Eye (tissue), 1 donor: ENCODE data around the gene SYT2.
"Not testable (repeated sequence)": the region's sequence is repeated elsewhere in the genome, so short reads cannot be mapped to it uniquely, and the experiment has no call there.

Experiments
- DNase-seq: peaks from one replicate; pipeline ENCODE4 v3.0.0-alpha.2; 2015

The SYT2 gene

DNA sequence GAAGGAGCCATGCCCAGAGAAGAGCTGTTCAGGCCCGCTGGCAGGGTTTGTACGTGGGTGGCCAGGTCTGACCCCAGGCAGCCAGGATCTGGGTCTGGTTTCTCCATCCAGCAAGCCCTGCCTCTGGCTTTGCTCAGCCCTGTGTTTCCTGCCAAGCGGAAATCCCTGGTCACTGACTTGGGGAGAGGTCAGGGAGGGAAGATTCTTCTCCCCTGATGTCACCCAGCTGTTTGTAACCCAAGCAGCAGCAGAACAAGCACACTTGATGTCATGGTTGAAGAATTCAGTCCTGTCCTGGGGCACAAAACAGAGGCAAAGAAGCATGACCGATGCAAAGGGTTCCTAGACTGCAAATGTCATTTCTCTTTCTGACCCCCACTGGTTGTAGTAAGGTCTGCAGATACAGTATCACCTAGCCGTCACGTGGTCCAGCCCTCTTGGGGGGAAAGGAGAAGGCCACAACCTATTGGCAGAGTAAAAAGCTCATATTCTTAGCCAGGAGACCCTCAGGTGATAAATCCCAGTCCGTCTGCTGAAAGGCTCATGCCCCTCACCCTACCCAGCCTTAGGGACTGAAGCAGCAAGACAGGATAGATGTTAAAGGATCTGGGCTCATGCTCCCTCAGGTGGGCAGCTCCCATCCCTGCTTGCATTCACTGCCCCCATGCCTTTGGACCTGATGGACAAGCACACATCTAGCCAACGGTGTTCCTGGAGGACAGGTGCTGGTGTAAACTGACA is 120.9 kb downstream of the SYT2 start:
- DNase-seq, result peak; percentile 79

DNA sequence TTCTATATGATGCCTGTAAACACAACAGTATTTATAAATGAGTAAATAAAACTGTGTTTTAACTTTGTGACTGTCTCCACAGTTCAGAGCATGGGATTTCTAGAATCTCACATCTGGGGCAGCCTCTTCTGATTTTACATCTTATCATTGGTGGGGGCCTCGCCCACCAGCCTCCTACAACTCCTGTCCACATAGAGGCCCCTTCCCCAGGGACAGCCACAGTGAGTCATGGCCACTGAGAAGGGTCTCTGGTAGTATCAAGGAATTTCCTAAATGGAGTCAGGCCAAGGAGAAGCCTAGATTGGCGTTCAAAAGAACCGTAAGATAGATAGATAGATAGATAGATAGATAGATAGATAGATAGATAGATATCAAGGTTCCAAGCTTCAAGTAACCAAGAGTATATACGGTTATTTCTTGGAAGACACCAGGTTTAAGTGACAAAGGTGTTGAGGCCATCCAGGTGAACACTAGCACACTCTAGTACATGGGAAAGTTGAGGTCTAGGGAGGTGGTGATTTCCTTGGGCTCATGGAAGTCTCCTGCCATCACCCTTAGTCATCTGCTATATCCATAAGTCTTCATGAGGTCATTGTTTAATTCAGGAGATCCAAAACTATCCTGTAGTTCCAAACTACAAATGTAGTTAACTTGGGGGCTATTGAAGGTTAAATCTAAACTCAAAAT is 121.6 kb downstream of the SYT2 start:
- no peak for DNase-seq

DNA sequence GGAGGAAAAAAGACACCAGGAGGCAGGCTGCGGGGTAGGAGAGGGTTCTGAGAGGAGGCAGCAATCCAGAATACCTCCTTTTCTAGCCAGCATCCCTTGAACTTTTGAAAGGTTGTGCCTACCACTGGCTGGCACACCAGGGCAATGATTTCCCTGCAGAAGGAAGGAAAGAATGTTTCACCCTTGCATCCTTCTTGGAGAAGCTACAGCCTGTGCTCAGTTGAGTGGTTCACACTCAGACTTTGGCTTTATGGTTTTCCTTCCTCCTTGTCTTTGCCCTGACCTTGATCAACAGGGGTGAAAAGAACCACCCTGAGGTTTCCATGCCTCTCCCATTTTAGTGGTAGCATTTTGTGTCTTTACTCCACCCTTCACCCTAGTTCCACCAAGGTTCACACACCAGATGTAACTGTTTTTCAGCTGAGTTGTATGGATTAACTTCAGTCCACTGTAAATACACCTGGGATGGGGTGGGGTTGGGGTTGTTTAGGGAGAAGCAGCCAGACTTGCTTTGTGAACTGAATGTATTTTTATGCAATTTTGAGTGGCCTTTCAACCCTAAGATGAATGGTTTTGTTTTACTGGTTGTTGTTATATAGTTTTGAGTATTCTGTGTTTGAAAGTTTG is 122.3 kb downstream of the SYT2 start:
- no peak for DNase-seq

GRCh38 chr1:202586871-202587270 is 123.4 kb downstream of the SYT2 start:
- no peak for DNase-seq

GRCh38 chr1:202586018-202586821 is 124.0 kb downstream of the SYT2 start:
- peak; percentile 63 for DNase-seq

GRCh38 chr1:202585590-202585933 is 124.7 kb downstream of the SYT2 start:
- DNase-seq, result no peak

- DNase-seq, result no peak
Observed at GRCh38 chr1:202584707-202585589, 125.3 kb downstream of the SYT2 start.

- not testable (repeated sequence) for DNase-seq
Observed at GRCh38 chr1:202582350-202582749, 127.9 kb downstream of the SYT2 start.

DNA sequence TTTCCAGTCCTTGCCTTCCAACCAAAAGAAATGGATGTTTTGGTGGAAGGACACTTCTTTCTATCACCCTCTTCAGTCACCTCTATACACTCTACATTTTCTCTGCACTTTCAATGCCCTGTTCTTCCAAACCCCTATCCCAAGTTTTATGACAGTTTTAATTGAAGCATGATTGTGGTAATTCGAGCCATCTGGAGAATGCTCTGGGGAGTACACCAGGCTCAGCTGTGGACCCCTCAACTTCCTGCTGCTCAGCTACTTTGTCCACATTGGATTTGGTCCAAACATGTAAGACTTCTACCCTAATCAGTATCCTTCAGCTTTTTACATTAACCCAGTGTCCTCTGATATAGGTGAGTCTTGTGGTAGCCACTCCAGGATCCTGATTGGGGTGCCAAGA is 129.6 kb downstream of the SYT2 start:
- DNase-seq, result no peak

GRCh38 chr1:202579806-202580205 is 130.4 kb downstream of the SYT2 start:
- DNase-seq, result peak; percentile 50

GRCh38 chr1:202578565-202578964 is 131.7 kb downstream of the SYT2 start:
- no peak for DNase-seq

- DNase-seq, result peak; percentile 46
Observed at GRCh38 chr1:202578001-202578504, 132.2 kb downstream of the SYT2 start.

DNA sequence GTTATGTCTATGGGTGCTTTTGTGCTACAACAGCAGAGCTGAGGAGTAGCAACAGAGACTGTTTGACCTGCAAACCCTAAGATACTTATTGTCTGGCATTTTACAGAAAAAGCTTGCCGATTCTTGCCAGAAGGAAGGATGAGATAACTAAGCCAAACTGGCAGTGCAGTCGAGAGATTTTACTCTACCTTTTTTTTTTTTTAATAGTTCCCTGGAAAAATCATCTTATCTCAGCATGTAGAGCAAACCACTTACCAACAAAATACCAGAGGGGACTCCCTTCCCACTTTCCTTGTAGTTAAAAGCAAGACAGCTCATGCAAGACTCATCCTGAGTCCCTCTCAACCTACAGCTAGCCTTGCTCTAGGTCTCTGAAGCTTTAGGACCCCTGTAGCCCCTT is 132.9 kb downstream of the SYT2 start:
- no peak for DNase-seq

- DNase-seq, result peak; percentile 36
Observed at GRCh38 chr1:202576816-202577215, 133.4 kb downstream of the SYT2 start.

GRCh38 chr1:202575918-202576653 is 134.2 kb downstream of the SYT2 start:
- DNase-seq, result peak; percentile 43

GRCh38 chr1:202572867-202573266 is 137.4 kb downstream of the SYT2 start:
- DNase-seq, result no peak

- DNase-seq, result peak; percentile 68
Observed at GRCh38 chr1:202571719-202572339, 138.4 kb downstream of the SYT2 start.

GRCh38 chr1:202569393-202570322 is 140.6 kb downstream of the SYT2 start:
- DNase-seq, result peak; percentile 69

GRCh38 chr1:202568826-202569225 is 141.4 kb downstream of the SYT2 start:
- peak; percentile 32 for DNase-seq

DNA sequence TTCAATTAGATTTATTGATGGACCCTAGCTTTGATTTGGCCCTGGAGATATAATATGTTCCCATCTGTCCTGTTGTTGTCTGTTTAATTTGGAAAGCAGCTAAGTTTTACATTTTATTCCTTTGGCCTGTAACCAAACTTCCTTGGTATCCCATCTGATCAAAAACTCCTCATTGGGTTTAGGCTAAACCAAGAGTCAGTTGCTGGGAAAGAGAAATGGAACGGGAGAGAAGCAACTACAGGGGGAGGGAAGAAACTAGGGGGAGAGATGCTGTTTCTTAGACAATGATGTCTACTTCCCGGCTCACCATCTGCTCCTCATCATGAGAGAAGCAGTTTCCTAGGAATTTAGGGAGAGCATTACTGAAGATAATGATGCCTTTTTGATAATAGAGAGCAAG is 141.8 kb downstream of the SYT2 start:
- DNase-seq, result no peak
